Hematopoietic multipotent progenitor cell treated with erythropoietin and hydrocortisone succinate and interleukin-3 and kit ligand, for 6 days (in vitro differentiated cells): ENCODE measurements around the gene EGR2.
"Not testable (repeated sequence)": the region's sequence is repeated elsewhere in the genome, so short reads cannot be mapped to it uniquely, and the experiment has no call there.

Source experiments
- DNase-seq: peaks from one replicate; pipeline ENCODE4 v3.0.0-alpha.2; 2015

Gene EGR2

GRCh38 chr10:62792261-62792660 is 23.9 kb downstream of the EGR2 start:
- no peak for DNase-seq

DNA sequence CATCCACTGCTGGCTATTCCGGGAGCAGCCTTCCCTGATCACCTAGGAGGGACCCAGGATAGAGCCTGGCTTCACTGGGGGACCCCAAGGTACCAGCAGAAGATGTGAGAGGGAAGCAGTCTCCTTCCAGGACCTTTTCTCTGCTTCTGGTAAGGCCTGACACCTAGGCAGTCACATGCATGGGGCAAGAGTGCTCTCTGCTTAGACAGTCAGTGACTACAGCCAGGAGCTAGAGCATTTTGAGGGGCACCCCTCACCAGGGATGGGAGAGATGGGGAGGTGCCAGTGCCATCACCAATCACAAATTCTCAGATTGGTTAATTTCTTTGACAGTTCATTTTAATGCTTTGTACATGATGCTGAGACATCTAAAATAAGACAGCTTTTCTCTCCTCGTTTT is 25.6 kb downstream of the EGR2 start:
- DNase-seq = no peak

- DNase-seq = no peak
These were observed 26.1 kb downstream of the EGR2 start for GRCh38 chr10:62790019-62790555.

GRCh38 chr10:62788861-62789467 is 27.2 kb downstream of the EGR2 start:
- DNase-seq = no peak

DNA sequence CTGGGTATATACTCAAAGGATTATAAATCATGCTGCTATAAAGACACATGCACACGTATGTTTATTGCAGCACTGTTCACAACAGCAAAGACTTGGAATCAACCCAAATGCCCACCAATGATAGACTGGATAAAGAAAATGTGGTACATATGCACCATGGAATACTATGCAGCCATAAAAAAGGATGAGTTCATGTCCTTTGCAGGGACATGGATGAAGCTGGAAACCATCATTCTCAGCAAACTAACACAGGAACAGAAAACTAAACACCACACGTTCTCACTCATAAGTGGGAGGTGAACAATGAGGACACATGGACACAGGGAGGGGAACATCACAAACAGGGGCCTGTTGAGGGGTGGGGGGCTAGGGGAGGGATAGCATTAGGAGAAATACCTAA is 27.9 kb downstream of the EGR2 start:
- DNase-seq = not testable (repeated sequence)

- not testable (repeated sequence) for DNase-seq
These were observed 31.6 kb downstream of the EGR2 start for GRCh38 chr10:62784537-62784936.

DNA sequence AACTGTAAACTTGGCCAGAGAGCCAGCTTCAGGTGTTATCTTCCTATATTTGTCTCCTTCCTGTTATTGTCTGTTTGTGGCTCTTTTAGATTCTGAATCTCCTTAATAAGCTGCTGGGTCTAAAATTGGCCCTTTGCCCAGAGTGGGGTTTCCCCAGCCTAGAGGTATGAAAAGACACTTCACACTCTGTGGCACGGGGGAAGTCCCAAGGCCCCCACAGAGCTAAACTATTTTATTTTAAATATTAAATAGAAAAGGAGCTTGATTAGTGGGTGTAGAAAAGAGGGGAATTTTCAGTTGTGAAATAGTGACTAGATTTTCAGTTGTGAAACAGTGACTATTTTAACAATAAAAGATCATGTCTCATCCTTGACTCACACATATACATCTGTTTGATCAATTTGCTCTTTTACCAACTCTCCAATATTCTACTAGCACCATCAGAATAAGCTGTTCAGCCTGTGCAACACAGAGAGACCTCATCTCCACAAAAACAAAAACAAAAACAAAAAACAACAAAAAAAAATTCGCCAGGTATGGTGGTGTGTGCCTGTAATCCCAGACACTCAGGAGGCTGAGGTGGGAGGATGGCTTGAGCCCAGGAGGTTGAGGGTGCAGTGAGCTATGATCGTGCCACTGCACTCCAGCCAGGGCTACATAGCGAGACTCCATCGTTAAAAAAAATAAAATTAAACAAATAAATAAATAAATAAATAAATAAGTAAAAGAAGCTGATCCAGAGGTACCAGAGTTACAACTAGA is 36.5 kb downstream of the EGR2 start:
- no peak for DNase-seq

GRCh38 chr10:62778125-62778524 is 38.0 kb downstream of the EGR2 start:
- DNase-seq = no peak

DNA sequence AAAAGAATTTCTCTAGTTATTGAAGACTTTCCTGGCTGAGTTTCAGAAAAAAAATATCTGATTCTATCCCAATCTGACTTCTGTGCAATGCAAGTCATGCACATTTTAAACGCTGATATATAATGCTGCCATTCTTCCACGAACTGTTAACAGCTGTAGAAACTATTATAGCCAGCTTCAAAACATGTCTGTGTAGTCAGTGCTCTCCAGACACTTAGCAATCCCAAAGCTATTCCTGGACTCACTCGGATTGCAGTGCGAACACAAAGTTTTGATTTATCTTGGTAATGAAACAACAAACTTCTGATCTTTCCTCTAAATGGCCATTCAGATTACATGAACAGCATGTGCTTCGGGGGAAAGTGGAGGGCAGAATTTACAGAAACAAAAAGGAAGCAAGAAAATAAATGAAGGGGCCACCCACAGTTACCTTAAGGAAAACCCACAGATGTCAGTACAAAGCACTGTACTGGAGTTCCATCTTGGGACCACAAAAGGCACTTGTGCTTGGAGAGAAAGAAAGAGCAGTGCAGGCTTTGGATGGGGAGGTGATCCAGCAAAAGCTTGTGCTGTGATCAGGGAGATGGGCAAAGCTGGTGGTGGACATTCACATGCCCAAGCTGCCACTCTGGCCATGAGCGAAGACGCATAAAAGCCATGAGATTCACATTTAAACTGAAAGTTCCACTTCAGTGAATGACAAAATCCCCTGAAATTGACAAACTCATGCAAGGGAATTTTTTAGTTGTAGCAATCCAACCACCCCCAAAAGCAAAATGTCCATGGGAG is 43.8 kb downstream of the EGR2 start:
- no peak for DNase-seq

DNA sequence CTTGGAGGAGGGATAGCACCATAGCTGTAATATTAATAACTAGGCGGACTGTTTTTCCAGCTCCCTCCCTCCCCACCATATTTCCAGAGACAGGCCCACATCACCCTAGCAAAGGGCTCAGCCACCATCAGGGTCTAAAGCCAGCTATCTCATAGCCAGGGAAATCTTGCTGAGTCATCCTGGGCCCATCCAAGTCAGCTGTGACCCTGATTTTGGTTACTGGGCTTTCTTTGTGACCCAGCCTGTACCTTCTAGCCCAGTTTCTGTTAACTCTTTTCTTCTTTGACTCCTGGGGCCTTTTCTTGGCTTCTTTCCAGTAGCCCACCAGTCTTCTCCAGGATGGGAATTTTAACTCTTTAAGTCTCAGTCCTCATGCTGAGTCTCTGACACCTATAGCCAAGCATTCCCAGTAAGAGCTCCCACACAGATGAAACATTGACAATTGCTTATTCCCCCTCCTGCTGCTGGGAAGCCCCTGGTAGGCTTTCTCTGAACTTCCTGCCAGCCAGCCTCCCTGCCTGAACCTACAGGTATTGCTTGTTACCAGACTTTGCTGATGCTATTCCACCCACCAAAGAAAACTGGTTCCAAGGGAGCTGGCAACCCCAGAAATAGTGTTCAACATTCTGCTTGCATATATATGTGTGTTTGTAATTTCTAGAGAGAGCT is 46.5 kb downstream of the EGR2 start:
- DNase-seq = peak; percentile 46

DNA sequence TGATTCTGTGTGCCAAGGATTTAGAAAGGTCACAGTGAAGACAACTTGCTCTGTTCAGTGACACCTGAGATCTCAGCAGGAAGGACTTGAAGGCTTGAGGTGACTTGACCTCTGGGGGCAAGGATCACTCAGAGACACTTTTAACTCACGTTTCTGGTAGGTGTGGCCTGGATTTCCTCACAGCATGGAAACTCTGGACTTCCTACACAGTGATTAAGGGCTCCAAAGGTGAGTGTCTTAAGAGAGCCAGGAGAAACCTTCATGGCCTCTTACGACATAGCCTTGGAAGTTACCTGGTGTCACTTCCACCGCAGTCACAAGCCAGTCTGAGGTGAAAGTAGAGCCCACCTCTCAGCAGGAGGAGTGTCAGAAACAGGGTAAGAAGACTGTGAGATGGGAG is 49.8 kb downstream of the EGR2 start:
- no peak for DNase-seq

DNA sequence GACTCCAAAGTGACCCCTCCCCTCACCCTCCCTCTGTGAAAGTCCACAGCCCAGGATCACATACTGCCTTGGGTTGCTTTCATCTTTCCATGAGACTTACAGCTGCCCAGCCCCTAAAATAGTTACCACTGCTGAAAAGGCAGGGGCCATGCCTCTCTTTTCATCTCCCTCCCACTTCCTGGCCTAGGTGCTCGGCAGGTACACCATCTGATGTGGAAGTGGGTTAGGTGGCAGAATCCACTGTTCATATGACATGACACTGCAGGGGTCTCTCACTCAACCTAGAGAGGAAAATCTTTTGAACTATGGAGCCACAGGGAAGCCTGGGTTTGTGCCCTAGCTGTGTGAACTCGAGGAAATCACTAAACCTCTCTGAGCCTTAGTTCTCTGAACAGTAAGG is 50.4 kb downstream of the EGR2 start:
- no peak for DNase-seq

GRCh38 chr10:62764011-62764410 is 52.2 kb downstream of the EGR2 start:
- no peak for DNase-seq

GRCh38 chr10:62763155-62763554 is 53.0 kb downstream of the EGR2 start:
- no peak for DNase-seq
